Right lobe of liver (tissue), 4 donors: ENCODE results near the gene GRB10.

ENCODE experiments used
- CTCF ChIP-seq, 4 donors: fragments of 200-600 bp in 3 of 4; fragments of 450-650 bp in 1 of 4; IDR thresholded peaks; one replicate each; pipeline versions ENCODE4 v1.5.1 to v1.8.0; 2016 to 2022; ENCODE audit warnings: antibody characterized with exemption in 4 of 4, mild to moderate bottlenecking in 2 of 4
- POLR2A ChIP-seq: fragments of 450-650 bp; IDR thresholded peaks from one replicate; pipeline ENCODE4 v1.6.1; 2017; ENCODE audit warnings: antibody characterized with exemption, mild to moderate bottlenecking
- donor health status: DM: no; HTN: no; CAD: no.
- donor health status: DM: no; HTN: no; CAD: no.
- donor health status: DM: no; HTN: yes; CAD: no.

- no peak for TF ChIP-seq CTCF (IDR thresholded peaks at IDR 0.05)
- no peak for TF ChIP-seq POLR2A
These were observed 135.3 kb downstream of the GRB10 start for GRCh38 chr7:50647286-50647980.
